ENCODE measurements around the gene ELAC1.
"Not testable (repeated sequence)": the region's sequence is repeated elsewhere in the genome, so short reads cannot be mapped to it uniquely, and the experiment has no call there.

ELAC1 gene

DNA sequence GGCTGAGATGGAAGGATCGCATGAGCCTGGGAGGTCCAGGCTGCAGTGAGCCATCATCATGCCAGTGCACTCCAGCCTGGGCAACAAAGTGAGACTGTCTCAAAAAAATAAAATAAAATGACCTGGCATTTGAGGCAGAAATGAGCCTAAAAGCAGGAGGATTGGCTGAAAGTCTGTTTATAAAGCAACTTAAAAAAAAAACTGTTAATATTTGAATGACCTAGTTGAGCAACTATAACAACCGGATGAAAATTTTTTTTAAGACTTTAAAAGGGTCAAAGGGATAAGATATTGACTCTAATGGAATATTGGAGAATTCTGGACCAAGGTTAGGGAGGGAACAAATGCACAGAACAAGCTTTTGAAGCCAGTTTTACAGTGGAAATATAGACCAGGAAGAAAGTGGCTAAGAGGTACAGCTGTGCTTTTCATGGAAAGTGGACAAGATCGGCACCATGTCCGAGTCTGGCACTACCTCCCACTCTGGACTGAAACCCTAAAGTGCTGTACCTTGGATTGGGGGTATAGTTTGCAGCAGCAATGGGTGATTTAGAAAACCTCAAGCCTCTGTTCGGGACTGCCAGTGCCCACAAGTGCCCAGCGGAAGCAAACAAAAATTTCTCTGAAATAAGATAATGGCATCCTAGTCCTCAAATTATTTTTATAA, 33.2 kb upstream of the ELAC1 start:
- H3K27ac ChIP-seq, result no peak overlapping the region
- TF ChIP-seq ZFX (IDR thresholded peaks at IDR 0.05), result no peak
- TF ChIP-seq, protein P1, sequence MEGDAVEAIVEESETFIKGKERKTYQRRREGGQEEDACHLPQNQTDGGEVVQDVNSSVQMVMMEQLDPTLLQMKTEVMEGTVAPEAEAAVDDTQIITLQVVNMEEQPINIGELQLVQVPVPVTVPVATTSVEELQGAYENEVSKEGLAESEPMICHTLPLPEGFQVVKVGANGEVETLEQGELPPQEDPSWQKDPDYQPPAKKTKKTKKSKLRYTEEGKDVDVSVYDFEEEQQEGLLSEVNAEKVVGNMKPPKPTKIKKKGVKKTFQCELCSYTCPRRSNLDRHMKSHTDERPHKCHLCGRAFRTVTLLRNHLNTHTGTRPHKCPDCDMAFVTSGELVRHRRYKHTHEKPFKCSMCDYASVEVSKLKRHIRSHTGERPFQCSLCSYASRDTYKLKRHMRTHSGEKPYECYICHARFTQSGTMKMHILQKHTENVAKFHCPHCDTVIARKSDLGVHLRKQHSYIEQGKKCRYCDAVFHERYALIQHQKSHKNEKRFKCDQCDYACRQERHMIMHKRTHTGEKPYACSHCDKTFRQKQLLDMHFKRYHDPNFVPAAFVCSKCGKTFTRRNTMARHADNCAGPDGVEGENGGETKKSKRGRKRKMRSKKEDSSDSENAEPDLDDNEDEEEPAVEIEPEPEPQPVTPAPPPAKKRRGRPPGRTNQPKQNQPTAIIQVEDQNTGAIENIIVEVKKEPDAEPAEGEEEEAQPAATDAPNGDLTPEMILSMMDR (conservative IDR thresholded peaks at IDR 0.05), result no peak

DNA sequence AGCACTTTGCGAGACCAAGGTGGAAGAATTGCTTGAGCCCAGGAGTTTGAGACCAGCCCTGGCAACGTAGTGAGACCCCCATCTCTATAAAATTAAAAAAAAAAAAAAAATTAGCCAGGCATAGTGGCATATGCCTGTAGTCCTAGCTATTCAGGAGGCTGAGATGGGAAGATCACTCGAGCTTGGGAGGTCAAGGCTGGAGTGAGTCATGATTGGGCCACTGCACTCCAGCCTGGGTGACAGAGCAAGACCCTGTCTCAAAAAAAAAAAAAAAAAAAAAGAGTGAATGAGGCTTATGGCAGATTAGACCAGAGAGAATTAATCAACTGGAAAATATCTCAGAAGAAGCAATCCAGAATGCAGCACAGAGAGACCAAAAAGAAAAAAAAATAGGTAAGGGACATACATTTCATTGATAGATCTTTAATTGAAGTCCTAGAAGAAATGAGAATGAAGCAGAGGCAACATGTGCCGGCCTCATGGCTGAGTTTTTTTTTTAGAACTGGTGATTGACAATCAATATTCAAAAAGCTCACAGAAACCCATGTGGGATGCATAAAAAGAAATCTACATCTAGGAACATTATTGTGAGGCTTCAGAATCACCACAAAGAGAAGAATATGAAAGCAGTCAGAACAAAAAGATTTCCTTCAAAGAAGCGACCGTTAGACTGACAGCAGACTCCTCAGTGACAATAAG, 32.2 kb upstream of the ELAC1 start:
- H3K27ac ChIP-seq, result no peak overlapping the region
- TF ChIP-seq ZFX (IDR thresholded peaks at IDR 0.05), result no peak
- TF ChIP-seq, protein P1 (conservative IDR thresholded peaks at IDR 0.05), result no peak

DNA sequence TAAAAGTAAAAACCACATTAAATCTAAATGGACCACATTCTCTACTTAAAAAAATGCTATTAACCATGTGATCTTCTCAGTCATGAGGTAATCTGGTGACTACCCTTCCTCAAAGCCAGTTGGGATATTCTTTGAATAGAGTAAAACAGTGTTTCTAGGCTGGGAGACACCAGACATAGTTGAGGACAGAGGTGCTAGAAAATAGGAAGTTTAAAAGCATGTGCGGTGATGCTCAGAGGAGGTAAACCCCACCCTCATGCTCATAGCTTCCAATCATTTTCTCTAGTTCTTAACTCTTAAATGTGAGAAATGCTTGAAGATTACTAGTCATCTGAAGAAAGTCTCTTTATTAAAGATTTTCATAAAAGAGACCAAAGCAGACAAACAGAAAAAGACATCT, 30.7 kb upstream of the ELAC1 start:
- no peak for TF ChIP-seq ZFX (IDR thresholded peaks at IDR 0.05)
- TF ChIP-seq, protein P1 (conservative IDR thresholded peaks at IDR 0.05), result no peak
- no peak overlapping the region for H3K27ac ChIP-seq

DNA sequence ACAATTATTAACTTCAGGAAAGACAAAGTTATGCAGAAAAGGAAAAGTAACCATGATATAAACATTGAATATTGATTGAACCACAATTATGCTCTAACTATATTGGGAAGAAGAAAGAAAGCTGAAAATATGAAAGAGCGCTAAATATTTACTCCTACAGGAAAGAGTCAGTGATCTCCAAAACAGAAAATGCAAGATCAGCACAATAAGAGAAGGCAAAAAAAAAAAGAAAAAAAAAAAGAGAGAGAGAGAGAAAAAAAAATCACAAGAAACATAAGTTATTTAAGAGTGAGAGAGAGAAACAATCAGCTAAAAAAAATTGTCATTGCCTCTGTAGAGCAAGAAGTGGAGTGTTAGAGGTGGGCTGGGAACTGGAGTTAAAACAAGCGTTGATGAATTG, 28.9 kb upstream of the ELAC1 start:
- TF ChIP-seq ZFX (IDR thresholded peaks at IDR 0.05), result no peak
- TF ChIP-seq, protein P1 (conservative IDR thresholded peaks at IDR 0.05), result no peak
- H3K27ac ChIP-seq, result no peak overlapping the region

DNA sequence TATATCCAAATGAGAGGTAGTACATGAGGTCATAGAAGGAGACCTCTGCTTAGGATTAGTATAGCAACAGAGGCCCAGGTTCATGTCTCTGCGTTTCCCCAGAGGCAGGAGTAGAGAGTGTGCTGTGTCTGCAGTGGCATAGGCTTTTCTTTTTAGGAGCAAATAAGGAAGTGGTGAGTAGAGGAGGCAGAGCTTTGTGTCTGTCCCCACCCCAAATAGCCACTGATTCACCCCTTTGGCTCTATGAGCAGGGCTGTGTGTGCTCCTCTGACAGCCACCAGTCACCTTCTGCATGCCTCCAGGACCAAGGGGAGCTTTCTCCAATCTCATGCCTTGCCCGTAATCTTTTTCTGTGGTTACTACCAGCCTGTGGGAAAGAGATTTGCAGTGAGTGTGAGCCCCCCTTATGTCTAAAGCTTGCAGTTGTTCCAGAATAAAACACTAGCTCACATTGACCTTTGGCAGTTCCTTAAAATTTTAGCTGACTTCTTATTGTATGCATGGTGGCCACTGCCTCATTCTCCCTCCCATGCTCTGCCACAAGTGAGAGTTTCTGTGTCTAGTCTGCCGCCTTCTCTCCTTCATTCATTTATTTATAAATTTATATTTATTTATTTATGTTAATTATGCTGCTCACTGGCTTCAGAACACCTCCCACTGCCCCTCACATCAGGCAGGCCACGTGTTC, 23.5 kb upstream of the ELAC1 start:
- TF ChIP-seq, protein P1 (conservative IDR thresholded peaks at IDR 0.05), result no peak
- TF ChIP-seq ZFX (IDR thresholded peaks at IDR 0.05), result no peak
- no peak overlapping the region for H3K27ac ChIP-seq

DNA sequence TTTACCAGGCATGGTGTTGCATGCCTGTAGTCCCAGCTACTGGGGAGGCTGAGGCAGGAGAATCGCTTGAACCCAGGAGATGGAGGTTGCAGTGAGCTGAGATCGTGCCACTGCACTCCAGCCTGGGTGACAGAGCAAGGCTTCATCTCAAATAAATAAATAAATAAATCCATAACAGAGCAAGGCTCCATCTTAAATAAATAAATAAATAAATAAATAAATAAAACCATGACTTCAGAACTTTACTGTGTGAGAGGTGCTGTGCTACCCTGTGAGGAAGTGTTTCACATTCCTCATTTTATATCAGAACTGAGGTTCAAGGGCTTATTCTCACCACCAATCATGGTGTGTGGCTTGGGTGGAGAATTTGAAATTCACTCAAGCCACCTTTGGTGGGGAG, 21.9 kb upstream of the ELAC1 start:
- not testable (repeated sequence) for H3K27ac ChIP-seq

DNA sequence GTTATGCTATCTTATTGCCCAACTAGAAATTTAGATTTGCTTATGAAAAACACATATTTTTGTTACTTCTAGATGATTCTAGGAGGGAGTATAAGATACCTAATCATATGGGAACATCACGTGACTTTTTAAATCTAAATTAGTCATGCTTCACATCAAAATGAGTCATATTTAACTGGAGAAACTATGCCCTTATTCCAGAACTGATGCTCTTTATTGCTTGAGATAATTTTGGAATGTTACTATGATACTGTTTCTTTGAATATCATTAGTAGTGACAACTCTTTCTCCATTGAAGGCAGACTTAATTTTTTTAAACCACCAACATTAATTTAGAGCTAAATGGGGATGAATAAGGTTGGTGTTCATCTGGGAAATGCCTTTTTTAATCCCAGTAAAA, 19.9 kb upstream of the ELAC1 start:
- H3K27ac ChIP-seq, result no peak overlapping the region
- no peak for TF ChIP-seq ZFX (IDR thresholded peaks at IDR 0.05)
- TF ChIP-seq, protein P1 (conservative IDR thresholded peaks at IDR 0.05), result no peak

All from C4-2B (cell line).